Cerebellar cortex (tissue), 1 donor: ENCODE data around the gene NOP58.
"Not testable (repeated sequence)": the region's sequence is repeated elsewhere in the genome, so short reads cannot be mapped to it uniquely, and the experiment has no call there.

ENCODE experiments used
- DNase-seq: peaks from one replicate; pipeline ENCODE4 v3.0.0-alpha.2; 2015; ENCODE audit warnings: low spot score

Gene NOP58, protein sequence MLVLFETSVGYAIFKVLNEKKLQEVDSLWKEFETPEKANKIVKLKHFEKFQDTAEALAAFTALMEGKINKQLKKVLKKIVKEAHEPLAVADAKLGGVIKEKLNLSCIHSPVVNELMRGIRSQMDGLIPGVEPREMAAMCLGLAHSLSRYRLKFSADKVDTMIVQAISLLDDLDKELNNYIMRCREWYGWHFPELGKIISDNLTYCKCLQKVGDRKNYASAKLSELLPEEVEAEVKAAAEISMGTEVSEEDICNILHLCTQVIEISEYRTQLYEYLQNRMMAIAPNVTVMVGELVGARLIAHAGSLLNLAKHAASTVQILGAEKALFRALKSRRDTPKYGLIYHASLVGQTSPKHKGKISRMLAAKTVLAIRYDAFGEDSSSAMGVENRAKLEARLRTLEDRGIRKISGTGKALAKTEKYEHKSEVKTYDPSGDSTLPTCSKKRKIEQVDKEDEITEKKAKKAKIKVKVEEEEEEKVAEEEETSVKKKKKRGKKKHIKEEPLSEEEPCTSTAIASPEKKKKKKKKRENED

DNA sequence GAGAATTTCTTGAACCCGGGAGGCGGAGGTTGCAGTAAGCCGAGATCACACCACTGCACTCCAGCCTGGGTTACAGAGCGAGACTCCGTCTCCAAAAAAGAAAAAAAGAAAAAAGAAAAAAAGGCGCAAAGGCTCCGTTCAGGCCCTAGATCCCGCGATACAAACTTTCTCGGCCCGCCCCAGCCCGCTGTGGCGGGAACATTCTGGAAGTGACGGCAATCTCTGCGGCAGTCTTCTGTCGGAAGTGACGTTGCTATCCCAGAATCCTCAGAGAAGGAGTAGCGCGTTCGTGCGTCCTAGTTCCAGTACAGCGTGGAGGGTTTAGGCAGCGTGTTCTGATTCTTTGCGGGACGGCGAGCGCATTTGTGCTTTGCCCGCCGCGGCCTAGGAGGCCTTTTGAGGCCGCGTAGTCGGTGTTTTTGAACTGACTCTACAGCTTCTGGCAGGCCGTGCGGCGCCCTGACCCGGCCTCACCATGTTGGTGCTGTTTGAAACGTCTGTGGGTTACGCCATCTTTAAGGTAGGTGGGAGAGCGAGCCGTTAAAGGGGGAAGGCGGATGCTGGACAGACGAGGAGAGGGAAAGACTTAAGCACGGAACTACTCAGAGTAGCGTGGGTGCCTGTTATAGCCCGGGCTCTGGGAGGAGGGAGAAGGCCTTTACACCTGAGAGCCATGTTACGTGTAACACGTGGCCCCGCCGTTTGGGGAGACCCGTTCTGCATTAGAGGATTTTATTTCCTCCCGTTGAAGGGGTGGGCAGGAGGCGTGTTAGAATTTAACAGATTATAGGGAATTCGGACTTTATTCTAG, at the start of gene NOP58:
Gene NOP58 (plus strand): TSS at position 297 of the 811 bp plus-strand sequence. CDS start 179 bp downstream, at position 476.
- peak; percentile 98 for DNase-seq

DNA sequence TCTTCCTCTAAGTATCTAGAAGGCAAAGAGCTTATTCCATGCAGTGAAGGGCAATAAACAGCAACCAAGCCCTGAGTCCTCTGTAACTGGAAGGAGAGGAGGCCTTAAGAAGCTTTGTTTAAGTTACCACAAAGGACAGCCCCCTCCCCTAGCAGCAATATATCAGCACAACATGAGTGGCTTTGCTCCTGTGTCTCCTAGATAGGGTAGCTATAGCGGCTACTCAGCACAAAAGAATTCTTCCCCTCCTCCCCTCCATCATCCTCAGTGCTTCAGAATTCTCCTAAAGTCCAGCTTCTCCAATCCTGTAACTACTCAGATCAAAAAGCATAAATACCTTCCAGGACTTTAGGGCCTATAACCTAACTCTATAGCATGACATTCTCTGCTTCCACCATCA, 43.7 kb upstream of the NOP58 start:
- no peak for DNase-seq

DNA sequence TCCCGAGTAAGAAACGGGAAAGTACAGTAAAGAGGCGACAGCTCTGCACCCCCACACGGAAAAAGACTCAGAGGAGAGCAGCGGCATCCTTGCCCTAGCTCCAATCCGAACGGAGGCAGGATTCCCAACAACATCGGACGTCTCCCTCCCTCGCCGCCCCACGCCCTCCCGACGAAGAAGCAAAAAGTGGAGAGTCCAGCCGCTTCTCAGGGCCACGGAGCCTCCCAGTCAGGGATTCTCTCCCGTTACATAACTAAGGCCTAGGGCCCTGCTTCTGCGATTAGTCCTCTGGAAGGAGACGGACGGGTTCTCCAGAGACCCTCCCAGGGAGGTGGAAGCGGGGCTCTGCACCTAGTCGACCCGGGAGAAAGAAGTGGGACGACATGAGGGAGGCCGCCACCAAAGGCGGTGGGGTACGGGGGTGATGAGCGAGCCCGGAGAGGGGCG, 27.8 kb upstream of the NOP58 start:
- DNase-seq, result peak; percentile 36

DNA sequence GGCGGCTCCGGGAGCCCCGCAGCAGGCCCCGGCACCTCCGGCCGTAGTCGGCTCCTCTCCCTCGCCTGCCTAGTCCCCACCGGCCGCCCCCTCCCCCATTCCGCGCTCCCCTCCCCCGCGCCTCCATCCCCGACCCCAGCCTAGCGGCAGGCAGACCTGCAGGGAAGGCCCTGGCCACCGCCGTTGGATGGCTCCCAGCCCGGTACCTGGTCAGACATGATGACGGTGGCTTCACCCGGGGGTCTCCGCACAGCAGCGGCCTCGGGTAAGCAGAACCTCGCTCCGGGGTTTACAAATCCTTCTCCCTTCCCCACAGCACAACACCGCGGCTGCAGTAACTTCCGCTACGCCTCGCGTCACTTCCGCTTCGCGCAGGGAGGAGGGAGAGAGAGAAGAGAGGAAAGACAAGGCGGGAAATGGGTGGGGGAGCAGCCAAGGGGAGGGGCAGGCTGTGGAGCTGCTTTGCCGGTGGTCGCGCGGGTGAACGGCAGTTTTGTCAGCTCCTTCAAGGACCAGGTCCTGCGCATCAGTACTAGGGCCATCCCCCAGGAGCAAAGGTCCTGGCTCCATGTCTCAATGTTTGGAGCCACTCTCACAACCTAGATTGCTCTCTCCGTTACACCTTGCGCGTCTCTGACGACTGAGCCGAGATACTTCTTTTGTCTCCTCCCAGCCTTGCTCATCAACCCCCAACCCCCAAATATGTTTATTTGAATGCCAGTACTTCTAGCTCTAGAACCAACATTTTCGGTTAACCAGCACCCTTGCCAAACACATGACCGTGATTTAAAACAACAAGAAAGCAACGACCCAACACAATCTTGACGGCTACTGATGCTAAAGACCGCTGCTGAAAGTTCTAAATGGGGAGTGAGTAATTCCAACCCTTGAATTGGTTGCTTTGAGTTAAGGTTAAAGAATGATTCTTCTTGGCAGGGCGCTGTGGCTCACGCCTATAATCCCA, 27.0 kb upstream of the NOP58 start, which contains the start of gene SUMO1:
Gene SUMO1 (minus strand): TSS at position 364 of the 964 bp plus-strand sequence. CDS start 146 bp downstream, at position 218.
- DNase-seq, result peak; percentile 98

DNA sequence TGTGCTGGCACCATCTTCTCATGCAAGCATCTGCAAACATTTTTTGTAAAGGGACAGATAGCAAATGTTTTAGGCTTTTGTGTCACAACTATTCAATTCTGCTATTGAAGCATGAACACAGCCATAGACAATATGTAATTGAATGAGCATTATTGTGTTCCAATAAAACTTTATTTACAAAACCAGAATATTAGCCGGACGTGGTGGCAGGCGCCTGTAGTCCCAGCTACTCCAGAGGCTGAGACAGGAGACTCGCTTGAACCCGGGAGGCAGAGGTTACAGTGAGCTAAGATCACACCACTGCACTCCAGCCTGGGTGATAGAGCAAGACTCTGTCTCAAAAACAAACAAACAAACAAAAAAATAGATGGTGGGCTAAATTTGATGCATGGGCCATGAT, 17.9 kb upstream of the NOP58 start:
- DNase-seq, result not testable (repeated sequence)

DNA sequence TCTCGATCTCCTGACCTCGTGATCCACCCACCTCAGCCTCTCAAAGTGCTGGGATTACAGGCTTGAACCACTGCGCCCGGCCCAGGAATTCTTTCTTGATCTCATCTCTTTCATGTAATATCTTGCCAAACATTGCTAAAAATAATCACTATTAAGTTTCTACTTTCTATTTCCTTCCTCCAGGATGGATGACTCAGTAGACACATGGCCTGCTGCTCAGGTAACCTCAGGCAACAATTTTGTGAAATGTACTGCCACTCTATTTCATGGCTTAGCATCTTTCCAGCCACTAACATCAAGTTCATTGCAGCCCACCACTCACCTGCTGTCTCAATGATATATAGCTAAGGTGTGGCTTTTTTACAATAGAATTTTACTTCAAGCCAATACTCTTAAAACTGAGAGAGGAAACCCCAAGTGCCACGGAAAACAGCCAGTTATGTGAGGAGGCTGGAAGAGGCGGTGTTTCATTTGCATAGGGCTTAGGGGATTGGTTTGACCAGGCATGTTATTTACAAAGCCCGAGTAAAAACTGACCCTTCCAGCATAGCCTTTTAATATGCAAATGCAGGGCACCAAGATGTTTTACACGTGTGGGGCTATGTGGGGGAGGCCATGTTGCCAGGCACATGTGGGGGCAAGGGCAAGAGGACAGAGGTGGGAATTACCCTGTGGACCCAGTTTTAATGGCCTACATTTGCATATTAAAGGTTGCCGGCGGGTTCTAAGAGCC, 15.9 kb upstream of the NOP58 start:
- DNase-seq, result no peak

DNA sequence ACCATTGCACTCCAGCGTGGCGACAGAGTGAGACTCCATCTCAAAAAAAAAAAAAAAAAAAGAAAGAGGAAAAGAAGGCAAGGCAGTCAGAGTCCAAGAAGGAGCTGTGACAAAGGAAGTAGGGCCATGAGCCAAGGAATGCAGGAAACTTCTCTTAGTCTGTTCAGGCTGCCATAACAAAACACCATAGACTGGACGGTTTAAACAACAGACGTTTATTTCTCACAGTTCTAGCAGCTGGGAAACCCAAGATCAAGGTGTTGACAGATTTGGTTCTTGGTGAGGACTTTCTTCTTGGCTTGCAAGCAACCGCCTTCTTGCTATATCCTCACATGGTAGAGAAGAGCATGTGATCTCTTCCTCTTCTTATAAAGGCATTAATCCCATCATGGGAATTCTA, 14.1 kb upstream of the NOP58 start:
- DNase-seq, result no peak

DNA sequence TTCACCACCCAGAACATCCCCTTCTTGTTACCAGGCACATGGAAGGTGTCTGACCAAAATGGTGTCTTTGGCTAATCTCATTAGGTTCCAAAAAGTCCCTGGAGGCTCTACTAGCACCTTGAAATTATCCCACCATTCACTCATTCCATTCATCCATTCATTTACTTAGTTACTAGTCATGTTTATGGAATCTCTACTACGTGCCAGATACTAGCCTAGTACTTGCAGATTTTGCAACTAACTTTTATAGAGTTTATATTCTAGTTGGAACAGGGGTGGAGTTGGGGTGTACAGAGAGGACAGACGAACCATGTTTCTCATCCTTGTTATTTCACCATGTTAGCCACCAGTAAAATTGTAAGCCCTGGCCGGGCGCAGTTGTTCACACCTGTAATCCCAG, 4.0 kb upstream of the NOP58 start:
- no peak for DNase-seq

DNA sequence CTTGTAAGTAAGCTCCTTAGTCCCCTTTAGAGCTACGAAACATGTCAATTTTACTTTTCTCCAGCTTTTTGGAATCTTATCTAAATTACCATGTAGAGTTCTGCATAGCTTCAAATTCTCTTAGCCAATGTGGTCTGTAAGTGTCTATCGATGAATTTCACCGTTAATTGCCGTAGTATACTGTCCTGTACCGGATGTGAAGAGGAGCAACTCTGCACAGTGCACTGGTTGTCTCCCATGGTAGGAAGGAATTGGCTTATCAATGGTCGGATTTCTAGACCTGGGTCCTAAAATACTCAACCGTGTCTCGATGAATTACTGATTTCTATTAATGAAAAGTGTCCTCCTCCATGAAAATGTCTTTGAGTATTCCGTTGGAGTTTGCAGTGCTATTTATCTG, 1.9 kb downstream of the NOP58 start:
- DNase-seq, result no peak

DNA sequence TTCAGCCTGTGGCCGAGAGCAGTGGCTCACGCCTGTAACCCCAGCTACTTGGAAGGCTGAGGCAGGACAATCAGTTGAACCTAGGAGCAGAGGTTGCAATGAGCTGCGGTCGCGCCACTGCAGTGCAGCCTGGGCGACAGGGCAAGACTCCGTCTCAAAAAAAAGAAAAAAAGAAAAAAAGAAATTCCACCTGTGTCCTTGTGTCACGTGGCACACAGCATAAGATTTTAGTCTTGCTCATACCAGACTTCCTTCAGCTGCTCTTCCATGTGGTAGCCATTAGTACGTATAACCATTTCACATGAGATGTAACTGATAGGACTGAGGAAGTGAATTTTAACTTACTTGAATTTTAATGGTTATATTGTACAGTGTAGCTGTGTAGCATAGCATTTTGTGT, 4.0 kb downstream of the NOP58 start:
- DNase-seq, result no peak

DNA sequence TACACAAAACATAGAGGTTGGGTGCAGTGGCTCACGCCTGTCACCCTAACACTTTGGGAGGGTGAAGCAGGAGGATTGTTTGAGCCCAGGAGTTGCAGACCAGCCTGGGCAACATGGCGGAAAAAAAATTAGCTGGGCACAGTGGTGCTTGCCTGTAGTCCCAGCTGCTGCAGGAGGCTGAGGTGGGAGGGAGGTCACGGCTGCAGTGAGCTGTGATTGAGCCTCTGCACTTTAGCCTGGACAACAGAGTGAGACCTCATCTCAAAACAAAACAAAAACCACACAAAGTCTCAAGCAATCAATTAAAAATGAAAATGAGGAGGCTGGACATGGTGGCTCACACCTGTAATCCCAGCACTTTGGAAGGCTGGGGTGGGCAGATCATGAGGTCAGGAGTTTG, 4.9 kb downstream of the NOP58 start:
- DNase-seq, result no peak

DNA sequence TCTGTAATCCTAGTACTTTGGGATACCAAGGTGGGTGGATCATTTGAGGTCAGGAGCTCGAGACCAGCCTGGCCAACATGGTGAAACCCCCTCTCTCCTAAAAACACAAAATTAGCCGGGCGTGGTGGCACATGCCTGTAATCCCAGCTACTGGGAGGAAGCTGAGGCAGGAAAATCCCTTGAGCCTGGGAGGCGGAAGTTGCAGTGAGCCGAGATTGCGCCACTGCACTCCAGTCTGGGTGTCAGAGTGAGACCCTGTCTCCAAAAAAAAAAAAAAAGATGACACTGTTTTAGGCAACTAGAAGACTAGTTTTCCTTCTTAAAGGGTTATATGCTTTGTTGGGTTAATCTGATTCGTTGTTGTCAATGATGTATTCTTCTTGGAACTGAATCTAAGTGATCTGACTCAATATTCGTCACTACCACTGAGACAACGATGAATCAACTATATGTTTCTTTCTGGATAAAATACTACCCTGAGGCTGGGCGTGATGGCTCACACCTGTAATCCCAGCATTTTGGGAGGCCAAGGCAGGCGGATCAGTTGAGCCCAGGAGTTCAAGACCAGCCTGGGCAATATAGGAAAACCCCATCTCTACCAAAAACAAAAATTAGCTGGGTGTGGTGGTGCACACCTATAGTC, 10.6 kb downstream of the NOP58 start:
- not testable (repeated sequence) for DNase-seq

DNA sequence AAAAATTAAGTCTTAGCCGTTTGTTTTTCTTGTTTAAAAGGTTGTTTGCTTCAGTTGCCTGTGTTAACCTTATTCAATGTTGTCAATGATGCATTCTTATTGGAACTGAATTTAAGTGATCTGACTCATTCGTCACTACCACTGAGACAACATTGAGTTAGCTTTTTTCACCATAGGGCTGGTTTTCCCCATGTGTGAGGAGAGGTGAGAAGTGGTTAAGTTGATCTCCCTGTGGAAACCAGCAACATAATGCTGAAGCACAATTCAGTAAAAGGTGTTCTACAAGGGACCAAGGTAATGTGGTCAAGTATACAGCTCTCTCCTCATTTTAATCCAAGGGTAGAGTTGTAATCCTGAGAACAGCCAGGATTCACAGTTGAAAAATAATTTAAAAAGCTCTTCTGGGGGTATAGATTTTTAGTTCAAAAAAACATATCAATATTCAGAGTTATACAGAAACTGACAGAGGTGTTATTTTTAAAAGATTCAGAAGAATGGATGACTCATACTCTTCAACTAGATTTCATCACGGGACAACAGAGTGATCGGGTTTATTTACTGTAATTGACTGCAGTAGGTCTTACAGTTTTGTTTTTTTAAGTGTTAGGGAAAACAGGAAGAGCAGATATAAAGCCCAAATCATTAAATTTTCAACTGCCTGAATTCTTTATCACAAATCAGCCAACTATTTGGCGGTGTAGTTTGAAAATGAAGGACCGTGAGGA, 12.6 kb downstream of the NOP58 start:
- no peak for DNase-seq

DNA sequence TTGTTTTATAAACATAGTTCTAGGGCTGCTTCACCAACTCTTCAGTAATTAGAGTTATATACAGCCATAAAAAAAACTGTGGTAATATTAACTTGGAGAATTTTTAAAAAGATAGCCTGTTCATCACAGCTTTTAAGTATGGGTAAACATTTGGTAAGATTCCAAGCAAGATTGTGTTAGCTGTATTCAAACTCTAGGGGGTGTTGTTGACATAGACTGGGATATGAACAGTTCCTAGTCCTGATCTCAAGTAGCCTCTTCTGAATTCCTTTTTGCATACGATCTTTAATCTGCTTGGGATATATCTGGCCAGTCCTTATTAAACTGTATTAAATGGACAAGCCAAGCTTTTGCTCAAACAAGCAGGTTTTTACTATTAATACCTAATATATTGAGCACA, 13.4 kb downstream of the NOP58 start:
- DNase-seq, result peak; percentile 63

DNA sequence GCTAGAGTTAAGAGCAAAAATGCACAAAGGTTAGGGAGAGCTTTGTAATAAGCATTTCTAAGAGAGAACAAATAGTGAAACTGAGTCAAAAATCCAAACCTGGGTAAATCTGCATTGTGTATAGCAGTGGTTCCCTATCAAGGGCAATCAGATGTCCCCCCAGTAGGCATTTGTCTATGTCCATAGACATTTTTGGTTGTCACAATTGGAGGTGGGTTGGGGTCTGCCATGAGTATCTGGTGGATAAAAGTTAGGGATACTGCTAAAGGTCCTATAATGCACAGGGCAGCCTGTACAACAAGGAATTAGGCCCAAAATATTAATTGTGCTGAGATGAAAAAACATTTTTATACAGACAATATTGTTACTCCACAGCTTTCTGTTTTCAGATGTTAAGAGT, 21.0 kb downstream of the NOP58 start:
- DNase-seq, result no peak

DNA sequence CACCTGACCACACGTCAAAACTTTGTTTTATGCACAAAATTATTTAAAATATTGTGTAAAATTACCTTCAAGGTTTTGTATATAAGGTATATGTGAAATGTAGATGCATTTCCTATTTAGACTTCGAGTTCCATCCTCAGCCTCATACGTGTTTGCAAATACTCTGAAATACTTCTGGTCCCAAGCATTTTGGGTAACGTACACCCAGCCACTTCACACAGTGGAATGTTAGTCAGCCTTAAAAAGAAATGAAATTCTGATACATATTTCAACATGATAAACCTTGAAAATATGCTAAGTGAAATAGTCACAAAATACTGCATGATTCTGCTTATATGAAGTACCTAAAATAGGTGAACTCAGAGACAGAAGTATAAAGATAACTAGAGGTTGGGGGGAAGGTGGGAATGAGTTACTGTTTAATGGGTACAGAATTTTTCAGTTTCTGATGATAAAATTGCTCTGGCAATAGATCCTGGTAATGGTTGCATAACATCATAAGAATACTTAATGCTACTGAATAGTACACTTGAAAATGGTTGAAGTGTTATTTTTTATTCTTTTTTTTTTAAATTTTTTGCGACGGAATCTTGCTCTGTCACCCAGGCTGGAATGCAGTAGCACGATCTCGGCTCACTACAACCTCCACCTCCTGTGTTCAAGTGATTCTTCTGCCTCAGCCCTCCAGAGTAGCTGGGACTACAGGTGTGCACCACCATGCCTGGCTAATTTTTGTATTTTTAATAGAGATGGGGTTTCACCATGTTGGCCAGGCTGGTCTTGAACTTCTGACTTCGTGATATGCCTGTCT, 24.0 kb downstream of the NOP58 start:
- no peak for DNase-seq

DNA sequence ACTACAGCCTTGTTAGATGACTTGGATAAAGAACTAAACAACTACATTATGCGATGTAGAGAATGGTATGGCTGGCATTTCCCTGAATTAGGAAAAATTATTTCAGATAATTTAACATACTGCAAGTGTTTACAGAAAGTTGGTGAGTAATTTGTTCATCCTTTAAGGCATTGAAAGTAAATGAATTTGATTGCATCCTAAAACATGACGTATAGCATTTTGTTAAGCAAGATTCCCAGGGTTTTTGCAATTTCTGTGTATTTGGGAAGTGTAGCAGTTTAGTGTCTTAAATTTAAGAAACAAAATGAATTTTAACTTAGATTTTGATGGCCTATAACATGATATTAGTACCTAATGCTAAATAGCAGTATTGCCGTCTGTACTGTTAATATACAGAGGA, 24.8 kb downstream of the NOP58 start:
- DNase-seq, result no peak

DNA sequence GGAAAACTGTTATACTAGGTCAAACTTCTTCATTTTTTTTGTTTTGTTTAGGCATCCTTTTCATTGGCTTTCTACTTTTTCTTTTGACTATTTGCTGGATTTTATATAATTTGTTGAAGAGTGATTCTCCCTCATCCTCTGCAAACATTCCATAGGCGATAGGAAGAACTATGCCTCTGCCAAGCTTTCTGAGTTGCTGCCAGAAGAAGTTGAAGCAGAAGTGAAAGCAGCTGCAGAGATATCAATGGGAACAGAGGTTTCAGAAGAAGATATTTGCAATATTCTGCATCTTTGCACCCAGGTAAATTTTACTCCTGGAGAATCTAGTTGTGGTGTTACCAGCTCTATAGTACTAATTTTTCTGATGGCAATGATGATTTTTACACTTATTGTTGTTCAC, 25.4 kb downstream of the NOP58 start:
- no peak for DNase-seq

DNA sequence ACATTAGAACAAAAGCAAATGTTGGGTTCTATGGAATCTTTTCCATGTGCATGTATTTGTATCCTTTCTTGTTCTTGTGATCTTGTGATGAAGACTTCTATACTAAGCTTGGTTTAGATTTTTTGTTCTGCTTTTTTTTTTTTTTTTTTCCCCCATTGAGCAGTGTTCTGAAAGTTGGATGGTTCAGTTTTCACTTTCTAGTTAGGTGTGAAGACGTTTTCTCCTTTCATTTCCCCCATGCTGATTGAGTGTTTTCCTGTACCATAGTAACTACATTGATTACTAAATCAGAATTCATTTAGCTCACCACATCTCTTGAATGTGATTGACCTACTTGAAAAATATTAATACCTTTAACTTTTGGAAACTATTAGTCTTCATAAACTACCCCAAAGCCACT, 34.1 kb downstream of the NOP58 start:
- no peak for DNase-seq
